ENCODE measurements around the gene TMEM63C.

The TMEM63C gene

DNA sequence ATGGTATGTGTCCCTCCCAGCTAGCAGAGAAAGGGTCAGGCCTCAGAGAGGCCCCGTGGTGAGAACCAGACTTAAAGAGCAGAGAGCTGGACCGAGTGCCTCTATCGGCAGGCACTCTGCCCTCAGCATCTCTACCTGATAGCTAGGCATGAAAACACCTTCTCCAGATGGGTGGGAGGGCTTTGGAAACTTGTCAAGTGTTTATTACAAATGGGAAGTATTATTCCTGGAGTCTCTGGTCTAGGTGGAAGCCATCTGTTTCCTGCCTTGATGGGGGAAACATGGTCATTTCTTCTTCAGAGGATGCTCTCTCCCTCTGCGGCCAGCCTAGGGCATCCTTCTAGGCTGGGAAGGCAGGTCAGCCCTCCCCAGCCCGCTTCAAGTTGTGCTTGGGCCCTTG is 2.3 kb downstream of the TMEM63C start:
- H3K36me3 ChIP-seq (ENCODE audit: control insufficient read depth, insufficient read depth, low read length): no peaks in the 10 kb centered on the region
- no peak overlapping the region for H3K27ac ChIP-seq (ENCODE audit: low read length)
- no CpG with 5 or more reads among the region's 5 CpGs for WGBS (ENCODE audit: insufficient coverage, insufficient read length)
- H3K4me3 ChIP-seq (ENCODE audit: low read length): no peak overlapping the region
- peaks cover 2% of the 10 kb centered on the region; the same call in 1 of the 2 replicates for H3K4me1 ChIP-seq (ENCODE audit: control insufficient read depth, insufficient read depth, low read length)
- DNase-seq (ENCODE audit: low read depth, low spot score): no peak
- H3K27me3 ChIP-seq (ENCODE audit: control insufficient read depth, insufficient read depth, low read length): no peaks in the 10 kb centered on the region
- no peaks in the 10 kb centered on the region for H3K9me3 ChIP-seq (ENCODE audit: control insufficient read depth, insufficient read depth, low read length)

DNA sequence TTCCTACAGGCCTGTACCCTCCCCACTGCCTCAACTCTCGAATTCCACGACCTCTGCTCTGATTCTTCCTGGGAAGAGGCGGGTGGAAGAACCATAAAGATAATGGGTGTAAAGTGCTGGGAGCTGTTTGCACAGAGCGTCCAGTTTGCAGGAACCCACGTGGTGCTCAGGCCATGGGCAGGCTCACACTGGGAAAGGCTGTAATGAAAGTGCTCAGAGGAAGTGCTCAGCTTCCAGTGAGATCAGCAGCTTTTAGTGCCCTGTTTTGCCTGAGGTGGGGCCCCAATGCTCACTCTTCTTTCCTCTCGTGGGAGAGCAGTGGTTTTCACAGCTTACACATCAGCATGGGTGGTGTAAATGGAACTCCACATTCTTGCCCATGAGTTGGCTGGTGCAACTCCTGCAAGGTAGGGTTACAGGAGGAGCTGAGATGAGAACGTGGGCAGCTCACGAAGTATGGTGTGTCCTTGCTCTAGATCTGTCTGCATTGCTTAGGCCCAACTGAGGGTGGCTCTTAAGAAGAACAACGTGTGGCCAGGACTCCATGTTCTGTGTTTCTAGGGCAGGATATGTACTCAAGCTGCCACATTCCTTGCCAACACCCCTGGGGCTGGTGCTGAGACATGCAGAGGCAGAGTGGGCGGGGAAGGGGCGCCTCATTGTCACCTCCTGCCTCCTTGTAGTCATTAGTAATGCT is 2.9 kb downstream of the TMEM63C start:
- no peak for DNase-seq (ENCODE audit: low read depth, low spot score)
- no peak overlapping the region for H3K27ac ChIP-seq (ENCODE audit: low read length)
- H3K4me1 ChIP-seq (ENCODE audit: control insufficient read depth, insufficient read depth, low read length): peaks cover 2% of the 10 kb centered on the region; the same call in 1 of the 2 replicates
- H3K36me3 ChIP-seq (ENCODE audit: control insufficient read depth, insufficient read depth, low read length): no peaks in the 10 kb centered on the region
- no peak overlapping the region for H3K4me3 ChIP-seq (ENCODE audit: low read length)
- H3K9me3 ChIP-seq (ENCODE audit: control insufficient read depth, insufficient read depth, low read length): no peaks in the 10 kb centered on the region
- no CpG with 5 or more reads among the region's 11 CpGs for WGBS (ENCODE audit: insufficient coverage, insufficient read length)
- no peaks in the 10 kb centered on the region for H3K27me3 ChIP-seq (ENCODE audit: control insufficient read depth, insufficient read depth, low read length)

DNA sequence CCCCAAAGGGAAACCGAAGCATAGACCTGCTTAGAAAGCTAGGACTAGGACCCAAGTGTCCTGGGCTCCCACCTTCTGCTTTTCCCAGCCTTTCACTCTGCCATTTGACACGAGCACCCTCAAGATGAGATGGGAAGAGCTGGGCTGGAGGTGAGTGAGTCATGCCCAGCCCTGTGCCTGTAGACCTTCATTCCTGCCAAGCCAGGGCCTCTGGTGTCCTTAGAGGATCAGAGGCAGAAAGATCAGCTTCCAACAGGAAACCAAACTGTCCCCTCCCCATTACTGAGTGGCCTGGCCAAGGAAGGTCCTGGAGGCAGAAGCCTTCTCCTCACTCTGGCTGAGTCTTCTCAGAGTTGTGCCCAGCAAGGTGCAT is 3.5 kb downstream of the TMEM63C start:
- Histone ChIP-seq H3K9me3 (ENCODE audit: control insufficient read depth, insufficient read depth, low read length) (no peaks in the 10 kb centered on the region), H3K4me1 (ENCODE audit: control insufficient read depth, insufficient read depth, low read length) (peaks cover 2% of the 10 kb centered on the region; the same call in 1 of the 2 replicates), H3K27me3 (ENCODE audit: control insufficient read depth, insufficient read depth, low read length) (no peaks in the 10 kb centered on the region), H3K36me3 (ENCODE audit: control insufficient read depth, insufficient read depth, low read length) (no peaks in the 10 kb centered on the region), H3K27ac (ENCODE audit: low read length) (no peak overlapping the region), H3K4me3 (ENCODE audit: low read length) (no peak overlapping the region)
- no peak for DNase-seq (ENCODE audit: low read depth, low spot score)
- WGBS (ENCODE audit: insufficient coverage, insufficient read length): no CpG with 5 or more reads among the region's 2 CpGs

DNA sequence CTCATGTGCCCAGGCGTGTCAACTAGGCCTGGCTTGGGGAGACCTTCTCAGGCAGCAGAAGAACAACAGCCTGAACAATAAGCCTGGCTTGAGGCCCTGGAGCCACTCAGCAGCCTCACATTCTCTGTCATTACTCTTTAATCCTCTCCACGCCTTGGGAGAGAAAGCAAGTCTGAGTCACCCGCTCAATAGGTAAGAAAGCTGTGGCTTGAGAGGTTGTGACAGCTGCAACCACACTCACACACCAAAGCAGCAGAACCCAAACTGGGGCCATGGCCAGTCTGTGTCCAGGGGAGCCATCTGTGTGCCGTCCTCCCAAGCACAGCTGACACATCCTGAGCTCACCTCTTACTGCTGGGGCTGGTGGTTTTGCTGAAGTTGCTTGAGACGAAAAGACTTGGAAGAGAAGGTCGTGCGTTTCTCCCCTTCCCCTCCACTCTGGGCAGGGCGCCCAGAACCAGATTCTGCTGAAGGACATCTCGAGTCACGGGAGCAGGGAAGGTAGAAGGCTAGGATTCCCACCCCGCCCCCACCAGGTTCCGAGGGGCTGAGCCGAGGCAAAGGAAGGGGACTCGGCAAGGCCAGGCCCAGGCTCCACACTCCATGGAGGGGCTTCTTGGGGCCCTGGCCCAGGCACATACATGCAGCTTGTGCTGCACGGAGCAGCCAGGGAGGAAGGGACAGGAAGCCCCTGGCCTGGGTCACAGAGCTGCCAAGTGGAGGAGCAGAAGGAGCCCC is 5.5 kb downstream of the TMEM63C start:
- H3K4me3 ChIP-seq (ENCODE audit: low read length): no peak overlapping the region
- no peaks in the 10 kb centered on the region for H3K9me3 ChIP-seq (ENCODE audit: control insufficient read depth, insufficient read depth, low read length)
- no peaks in the 10 kb centered on the region for H3K36me3 ChIP-seq (ENCODE audit: control insufficient read depth, insufficient read depth, low read length)
- DNase-seq (ENCODE audit: low read depth, low spot score): no peak
- no peaks in the 10 kb centered on the region for H3K27me3 ChIP-seq (ENCODE audit: control insufficient read depth, insufficient read depth, low read length)
- peaks cover 2% of the 10 kb centered on the region; the same call in 1 of the 2 replicates for H3K4me1 ChIP-seq (ENCODE audit: control insufficient read depth, insufficient read depth, low read length)
- no CpG with 5 or more reads among the region's 15 CpGs for WGBS (ENCODE audit: insufficient coverage, insufficient read length)
- H3K27ac ChIP-seq (ENCODE audit: low read length): no peak overlapping the region

DNA sequence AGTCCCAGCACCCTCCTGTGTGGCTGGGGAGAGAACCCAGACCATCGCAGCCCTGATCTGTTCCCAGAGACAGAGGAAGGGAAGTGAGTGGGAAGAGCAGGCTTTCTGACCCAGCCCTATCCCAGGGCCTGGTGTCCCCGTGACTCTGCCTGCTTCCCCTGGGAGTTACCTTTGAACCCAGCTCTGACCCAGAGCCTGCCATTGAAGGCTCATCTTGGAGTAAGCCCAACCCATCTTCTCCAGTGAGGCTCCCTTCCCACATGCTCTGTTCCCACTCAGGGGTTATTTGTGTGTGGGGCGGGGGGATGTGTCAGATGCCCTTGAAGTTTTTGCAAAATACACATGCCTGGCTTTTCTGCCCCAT is 6.0 kb downstream of the TMEM63C start:
- DNase-seq (ENCODE audit: low read depth, low spot score): no peak
- Histone ChIP-seq H3K27ac (ENCODE audit: low read length) (no peak overlapping the region), H3K4me3 (ENCODE audit: low read length) (no peak overlapping the region), H3K9me3 (ENCODE audit: control insufficient read depth, insufficient read depth, low read length) (no peaks in the 10 kb centered on the region), H3K27me3 (ENCODE audit: control insufficient read depth, insufficient read depth, low read length) (no peaks in the 10 kb centered on the region), H3K36me3 (ENCODE audit: control insufficient read depth, insufficient read depth, low read length) (no peaks in the 10 kb centered on the region), H3K4me1 (ENCODE audit: control insufficient read depth, insufficient read depth, low read length) (peaks cover 2% of the 10 kb centered on the region; the same call in 1 of the 2 replicates)
- WGBS (ENCODE audit: insufficient coverage, insufficient read length): no CpG with 5 or more reads among the region's 3 CpGs

DNA sequence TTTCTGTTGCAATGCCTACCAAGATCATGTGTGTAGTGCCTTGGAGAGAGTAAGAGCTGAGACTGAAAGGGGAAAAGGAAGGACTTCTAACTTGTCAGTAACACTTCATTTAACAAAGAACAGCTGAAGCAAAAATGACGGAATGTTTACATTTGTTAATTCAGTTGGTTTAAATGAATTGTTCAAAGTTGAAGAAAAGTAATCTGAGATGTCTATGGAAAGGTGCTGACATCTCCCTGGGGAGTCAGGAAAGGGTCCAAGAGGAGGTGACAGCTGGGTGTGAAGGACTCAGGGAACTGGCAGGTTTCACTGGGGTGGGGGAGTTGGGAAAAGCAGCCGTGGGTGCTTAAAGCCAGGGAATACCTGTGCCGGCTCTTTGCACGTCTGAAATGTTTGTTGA is 7.9 kb downstream of the TMEM63C start:
- Histone ChIP-seq H3K36me3 (ENCODE audit: control insufficient read depth, insufficient read depth, low read length) (no peaks in the 10 kb centered on the region), H3K9me3 (ENCODE audit: control insufficient read depth, insufficient read depth, low read length) (no peaks in the 10 kb centered on the region), H3K27ac (ENCODE audit: low read length) (no peak overlapping the region), H3K27me3 (ENCODE audit: control insufficient read depth, insufficient read depth, low read length) (no peaks in the 10 kb centered on the region), H3K4me3 (ENCODE audit: low read length) (no peak overlapping the region), H3K4me1 (ENCODE audit: control insufficient read depth, insufficient read depth, low read length) (peaks cover 2% of the 10 kb centered on the region; the same call in 1 of the 2 replicates)
- no CpG with 5 or more reads among the region's 4 CpGs for WGBS (ENCODE audit: insufficient coverage, insufficient read length)
- no peak for DNase-seq (ENCODE audit: low read depth, low spot score)

DNA sequence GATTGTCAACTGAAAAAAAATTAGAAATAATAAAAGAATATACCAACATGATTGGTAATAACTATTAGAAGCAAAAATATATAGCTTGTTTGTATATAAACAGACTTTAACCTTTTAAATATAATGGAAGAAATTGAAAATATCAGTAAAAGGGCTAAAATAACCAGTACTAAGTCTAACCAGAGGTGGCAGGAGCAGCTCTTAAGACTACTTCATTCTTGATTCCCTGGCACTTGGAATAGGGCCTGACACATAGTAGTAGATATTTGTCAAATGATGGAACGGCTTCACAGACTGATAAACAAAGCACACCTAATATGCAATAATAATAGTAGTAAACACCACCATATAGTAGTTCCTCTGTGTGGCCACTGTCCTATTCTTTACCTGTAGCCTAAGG is 9.4 kb downstream of the TMEM63C start:
- peaks cover 2% of the 10 kb centered on the region; the same call in 1 of the 2 replicates for H3K4me1 ChIP-seq (ENCODE audit: control insufficient read depth, insufficient read depth, low read length)
- H3K27ac ChIP-seq (ENCODE audit: low read length): no peak overlapping the region
- DNase-seq (ENCODE audit: low read depth, low spot score): no peak
- no peak overlapping the region for H3K4me3 ChIP-seq (ENCODE audit: low read length)
- H3K9me3 ChIP-seq (ENCODE audit: control insufficient read depth, insufficient read depth, low read length): no peaks in the 10 kb centered on the region
- H3K27me3 ChIP-seq (ENCODE audit: control insufficient read depth, insufficient read depth, low read length): no peaks in the 10 kb centered on the region
- H3K36me3 ChIP-seq (ENCODE audit: control insufficient read depth, insufficient read depth, low read length): no peaks in the 10 kb centered on the region
- no CpG with 5 or more reads among the region's 1 CpG for WGBS (ENCODE audit: insufficient coverage, insufficient read length)

DNA sequence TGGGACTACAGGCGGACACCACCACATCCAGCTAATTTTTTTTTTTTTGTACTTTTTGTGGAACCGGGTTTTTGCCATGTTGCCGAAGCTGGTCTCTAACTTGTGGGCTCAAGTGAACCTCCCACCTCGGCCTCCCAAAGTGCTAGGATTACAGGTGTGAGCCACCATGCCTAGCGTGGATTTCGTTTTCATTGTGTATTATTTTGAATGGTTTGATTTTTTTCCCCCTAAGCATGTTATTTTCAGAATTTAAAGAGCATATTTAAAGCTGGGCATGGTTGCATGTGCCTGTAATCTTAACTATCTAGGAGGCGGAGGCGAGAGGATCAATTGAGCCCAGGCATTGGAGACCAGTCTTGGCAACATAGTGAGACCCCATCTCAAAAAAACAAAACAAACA is 13.1 kb downstream of the TMEM63C start:
- H3K27ac ChIP-seq (ENCODE audit: low read length): no peak overlapping the region
- WGBS (ENCODE audit: insufficient coverage, insufficient read length): no CpG with 5 or more reads among the region's 8 CpGs
- no peaks in the 10 kb centered on the region for H3K9me3 ChIP-seq (ENCODE audit: control insufficient read depth, insufficient read depth, low read length)
- no peak overlapping the region for H3K4me3 ChIP-seq (ENCODE audit: low read length)
- no peak for DNase-seq (ENCODE audit: low read depth, low spot score)
- no peaks in the 10 kb centered on the region for H3K36me3 ChIP-seq (ENCODE audit: control insufficient read depth, insufficient read depth, low read length)
- H3K4me1 ChIP-seq (ENCODE audit: control insufficient read depth, insufficient read depth, low read length): no peaks in the 10 kb centered on the region
- no peaks in the 10 kb centered on the region for H3K27me3 ChIP-seq (ENCODE audit: control insufficient read depth, insufficient read depth, low read length)

DNA sequence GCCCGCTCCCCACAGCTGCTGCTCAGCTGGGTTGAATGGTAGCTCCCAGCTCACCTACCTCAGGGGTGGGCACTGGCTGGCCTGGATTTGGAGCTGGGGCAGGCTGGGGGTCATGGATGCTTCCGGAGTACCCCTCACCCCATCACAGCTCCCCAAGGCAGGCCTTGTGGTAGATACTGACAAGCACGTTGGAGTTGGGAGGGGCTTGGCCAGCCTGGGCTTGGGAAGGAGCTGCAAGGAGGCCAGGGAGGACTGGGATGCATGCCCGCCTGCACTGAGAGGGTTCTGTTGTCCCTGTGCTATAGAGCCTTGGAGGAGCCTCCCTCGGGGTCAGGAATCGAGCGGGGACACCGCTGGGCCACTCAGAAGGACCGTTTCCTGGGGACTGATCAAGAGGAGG is 14.2 kb downstream of the TMEM63C start:
- Histone ChIP-seq H3K4me1 (ENCODE audit: control insufficient read depth, insufficient read depth, low read length) (no peaks in the 10 kb centered on the region), H3K27ac (ENCODE audit: low read length) (no peak overlapping the region), H3K36me3 (ENCODE audit: control insufficient read depth, insufficient read depth, low read length) (no peaks in the 10 kb centered on the region), H3K27me3 (ENCODE audit: control insufficient read depth, insufficient read depth, low read length) (no peaks in the 10 kb centered on the region), H3K4me3 (ENCODE audit: low read length) (no peak overlapping the region), H3K9me3 (ENCODE audit: control insufficient read depth, insufficient read depth, low read length) (no peaks in the 10 kb centered on the region)
- DNase-seq (ENCODE audit: low read depth, low spot score): no peak
- WGBS (ENCODE audit: insufficient coverage, insufficient read length): no CpG with 5 or more reads among the region's 9 CpGs

DNA sequence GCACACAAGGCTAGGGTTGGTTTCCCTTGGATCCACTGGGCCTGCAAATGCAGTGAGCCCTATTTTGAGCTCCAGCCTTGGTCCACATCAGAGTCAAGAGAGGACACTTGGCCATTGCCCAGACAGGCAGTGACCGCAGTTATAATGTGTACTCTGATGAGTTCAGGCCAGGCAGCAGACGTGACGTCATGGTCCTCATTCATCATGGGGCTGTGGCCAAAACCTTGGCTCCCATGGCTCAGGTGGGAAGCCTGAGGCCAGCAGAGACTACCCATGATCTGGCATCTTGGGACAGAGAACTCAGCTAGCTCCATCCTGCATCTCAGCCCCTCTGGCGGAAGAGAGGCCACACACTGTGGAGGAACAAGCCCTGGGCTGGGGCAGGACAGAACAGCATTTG is 16.4 kb downstream of the TMEM63C start:
- H3K36me3 ChIP-seq (ENCODE audit: control insufficient read depth, insufficient read depth, low read length): no peaks in the 10 kb centered on the region
- H3K27ac ChIP-seq (ENCODE audit: low read length): no peak overlapping the region
- DNase-seq (ENCODE audit: low read depth, low spot score): no peak
- H3K4me3 ChIP-seq (ENCODE audit: low read length): no peak overlapping the region
- no peaks in the 10 kb centered on the region for H3K4me1 ChIP-seq (ENCODE audit: control insufficient read depth, insufficient read depth, low read length)
- H3K9me3 ChIP-seq (ENCODE audit: control insufficient read depth, insufficient read depth, low read length): no peaks in the 10 kb centered on the region
- no peaks in the 10 kb centered on the region for H3K27me3 ChIP-seq (ENCODE audit: control insufficient read depth, insufficient read depth, low read length)
- WGBS (ENCODE audit: insufficient coverage, insufficient read length): no CpG with 5 or more reads among the region's 4 CpGs

DNA sequence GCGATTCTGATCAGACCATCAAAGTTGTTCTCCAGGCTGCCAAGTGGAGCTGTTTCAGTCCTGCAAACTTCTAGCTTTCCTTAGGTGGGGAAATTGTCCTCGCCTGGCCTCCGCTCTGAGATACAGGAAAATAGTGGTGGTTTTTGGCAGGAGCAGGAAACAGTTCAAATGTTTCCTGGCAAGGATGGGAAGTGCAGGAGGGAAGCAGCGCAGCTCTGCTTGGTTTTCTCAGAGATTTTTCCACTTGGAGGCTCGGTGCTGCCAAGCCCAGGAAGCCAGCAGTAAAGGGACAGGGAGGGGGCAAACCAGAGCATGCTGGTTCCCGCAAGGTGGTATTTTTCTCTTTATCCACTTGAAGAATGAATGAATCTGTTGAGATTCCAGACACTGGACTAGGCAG is 17.0 kb downstream of the TMEM63C start:
- Histone ChIP-seq H3K4me3 (ENCODE audit: low read length) (no peak overlapping the region), H3K27ac (ENCODE audit: low read length) (no peak overlapping the region)
- no peak for DNase-seq (ENCODE audit: low read depth, low spot score)

More for the DNA sequence above, 17.0 kb downstream of the TMEM63C start:
- WGBS (ENCODE audit: insufficient coverage, insufficient read length): no CpG with 5 or more reads among the region's 6 CpGs
- H3K27me3 ChIP-seq (ENCODE audit: control insufficient read depth, insufficient read depth, low read length): no peaks in the 10 kb centered on the region
- no peaks in the 10 kb centered on the region for H3K36me3 ChIP-seq (ENCODE audit: control insufficient read depth, insufficient read depth, low read length)
- H3K4me1 ChIP-seq (ENCODE audit: control insufficient read depth, insufficient read depth, low read length): no peaks in the 10 kb centered on the region; the same call in 1 of the 2 replicates
- no peaks in the 10 kb centered on the region for H3K9me3 ChIP-seq (ENCODE audit: control insufficient read depth, insufficient read depth, low read length)
